GM08714 (cell line): ENCODE data around the gene PEDS1.
"Not testable (repeated sequence)": the region's sequence is repeated elsewhere in the genome, so short reads cannot be mapped to it uniquely, and the experiment has no call there.

Experiments
- H3K4me3 ChIP-seq: fragments of 200-500 bp; sonication (Bioruptor generic); 2 replicates; pipeline ENCODE4 v1.5.1; 2014; ENCODE audit warnings: mild to moderate bottlenecking, low read length, inconsistent platforms
- ZNF274 ChIP-seq: IDR thresholded peaks from 2 replicates; pipeline ENCODE4 v1.6.1; 2012; ENCODE audit warnings: mild to moderate bottlenecking, low read depth, low read length

PEDS1 gene

DNA sequence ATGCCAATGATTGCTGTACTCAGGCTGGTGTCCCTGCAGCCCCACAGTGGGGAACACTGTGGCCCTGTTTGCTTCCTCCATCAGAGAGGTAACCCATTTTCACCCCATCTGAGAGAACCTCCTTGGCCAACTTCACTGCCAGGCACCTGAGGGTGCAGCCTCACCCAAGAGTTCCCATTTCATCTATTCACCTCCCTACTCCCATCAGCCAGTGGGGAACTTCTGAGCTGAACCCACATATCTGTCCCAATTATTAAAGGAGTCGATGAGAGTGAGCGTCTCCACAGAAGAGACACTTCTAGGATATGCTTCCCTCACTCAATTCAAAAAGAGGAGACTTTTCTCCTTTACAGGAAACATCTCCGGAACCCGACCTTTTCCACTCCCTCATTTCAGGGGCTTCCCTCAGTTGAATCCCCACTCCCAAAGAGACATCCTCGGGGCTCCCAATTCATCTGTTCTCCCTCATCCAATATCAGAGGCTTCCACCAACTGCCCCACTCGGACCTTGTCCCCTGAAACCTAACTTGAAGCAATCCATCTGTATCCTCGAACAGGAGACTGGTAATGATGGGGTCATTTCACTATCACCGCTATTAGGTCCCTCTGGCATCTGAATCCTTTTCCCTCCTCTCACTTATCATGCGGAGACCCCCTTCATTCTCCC, 41.6 kb downstream of the PEDS1 start:
- TF ChIP-seq ZNF274, result no peak
- peak overlapping the region; percentile 84 for H3K4me3 ChIP-seq

- TF ChIP-seq ZNF274, result no peak
- H3K4me3 ChIP-seq, result peak overlapping the region; percentile 84
Measured at GRCh38 chr20:50111120-50111828, 42.2 kb downstream of the PEDS1 start.

DNA sequence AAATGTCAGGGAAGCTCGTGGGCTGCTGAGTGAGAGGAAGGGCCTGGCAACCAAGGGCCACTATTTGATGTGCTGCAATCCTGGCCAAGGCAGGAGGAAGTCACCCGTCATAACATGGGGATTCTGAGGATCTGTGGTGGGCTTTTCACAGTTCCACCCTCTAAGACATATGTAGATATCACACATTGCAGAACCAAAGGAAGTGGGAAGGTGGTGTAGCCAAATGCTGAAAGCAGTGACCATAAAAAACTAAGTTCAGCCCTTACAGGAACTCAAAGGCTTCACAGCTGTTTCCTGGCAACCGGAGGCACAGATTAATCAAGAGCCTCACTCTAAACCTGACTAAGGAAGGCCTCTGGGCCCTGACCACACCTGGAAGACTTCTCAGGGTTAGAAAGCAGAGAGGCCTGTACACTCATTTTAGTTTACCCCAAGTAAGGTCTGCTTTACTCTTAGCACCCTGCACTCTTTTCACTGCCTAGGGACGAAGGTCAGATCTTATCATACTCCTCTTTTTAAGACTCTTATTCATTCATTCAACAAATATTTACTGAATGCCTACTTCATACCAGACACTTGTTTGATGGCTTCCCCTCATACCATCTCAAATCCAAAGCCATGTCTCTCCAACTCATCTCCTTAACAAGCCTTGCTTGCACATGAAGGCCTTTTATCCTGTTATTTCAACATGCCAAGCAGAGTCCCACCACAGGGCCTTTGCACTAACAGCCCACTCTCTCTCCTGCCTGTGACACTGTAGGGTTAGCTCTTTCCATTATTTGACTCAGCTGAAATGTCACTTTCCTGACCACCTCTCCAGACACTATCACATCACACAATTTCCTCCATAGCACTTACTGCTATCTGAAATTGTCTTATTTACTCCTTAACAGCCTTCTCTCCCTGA, 43.1 kb downstream of the PEDS1 start:
- TF ChIP-seq ZNF274, result no peak
- peak overlapping the region; percentile 84; the same call in 1 of the 2 replicates for H3K4me3 ChIP-seq

- H3K4me3 ChIP-seq, result no peak overlapping the region
- no peak for TF ChIP-seq ZNF274
Measured at GRCh38 chr20:50108556-50109235, 44.8 kb downstream of the PEDS1 start.

- H3K4me3 ChIP-seq, result no peak overlapping the region
- TF ChIP-seq ZNF274, result no peak
Measured at GRCh38 chr20:50107796-50108331, 45.7 kb downstream of the PEDS1 start.

DNA sequence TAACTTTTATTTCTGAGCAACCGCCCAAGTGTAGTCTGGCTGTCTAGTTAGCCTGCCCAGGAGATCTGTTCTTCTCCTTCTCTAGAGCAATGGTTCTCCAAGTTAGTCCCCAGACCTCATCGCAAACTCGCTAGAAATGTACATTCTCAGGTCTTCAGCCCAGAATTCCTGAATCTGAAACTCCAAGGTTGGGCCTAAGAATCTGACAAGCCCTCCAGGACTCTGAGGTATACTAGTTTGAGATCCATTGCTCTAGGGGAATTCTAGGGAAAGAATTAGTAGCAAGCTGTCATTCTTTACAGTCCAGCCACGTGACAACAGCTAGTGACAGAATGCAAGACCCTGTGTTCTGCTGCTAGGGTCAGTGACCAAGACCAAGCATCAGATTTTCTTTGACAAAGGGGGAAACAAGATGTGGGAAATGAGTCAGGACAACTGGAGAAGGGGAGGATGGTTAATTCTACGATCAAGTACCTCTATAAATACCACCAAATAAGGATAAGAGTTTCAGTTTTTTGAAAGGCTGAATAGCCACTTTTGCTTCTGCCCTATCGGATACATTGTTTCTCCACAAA, 46.4 kb downstream of the PEDS1 start:
- TF ChIP-seq ZNF274, result no peak

DNA sequence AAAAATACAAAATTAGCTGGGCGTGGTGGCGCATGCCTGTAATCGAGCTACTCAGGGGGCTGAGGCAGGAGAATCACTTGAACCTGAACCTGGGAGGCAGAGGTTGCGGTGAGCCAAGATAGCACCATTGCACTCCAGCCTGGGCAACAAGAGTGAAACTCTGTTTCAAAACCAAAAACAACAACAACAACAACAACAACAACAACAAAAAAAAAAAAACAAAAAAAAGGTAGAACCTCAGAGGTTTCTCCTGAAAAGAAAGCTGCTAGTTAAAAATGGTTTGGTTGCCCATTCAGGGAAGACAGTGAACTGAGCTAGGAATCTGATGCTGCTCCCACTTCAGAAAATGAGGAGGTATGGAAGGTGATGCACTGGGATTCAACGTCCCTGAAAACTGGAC, 46.9 kb downstream of the PEDS1 start:
- H3K4me3 ChIP-seq, result not testable (repeated sequence)

More for the DNA sequence above, 46.4 kb downstream of the PEDS1 start:
- H3K4me3 ChIP-seq, result no peak overlapping the region
